HL-60 (cell line): ENCODE results near the gene CLCN4.

Experiments
- POLR2AphosphoS5 ChIP-seq: IDR thresholded peaks from 2 replicates; pipeline ENCODE4 v1.6.1; 2012; ENCODE audit warnings: low read depth
- TF ChIP-seq, protein P1 (sequence below): IDR thresholded peaks from one replicate; pipeline ENCODE4 v1.5.1; 2011; ENCODE audit warnings: low read length, control low read depth, inconsistent platforms; ENCODE audit not compliant: insufficient read depth
- TF ChIP-seq, protein P2 (sequence below): IDR thresholded peaks from 2 replicates; pipeline ENCODE4 v1.6.1; 2012; ENCODE audit warnings: low read depth; ENCODE audit not compliant: insufficient replicate concordance

DNA sequence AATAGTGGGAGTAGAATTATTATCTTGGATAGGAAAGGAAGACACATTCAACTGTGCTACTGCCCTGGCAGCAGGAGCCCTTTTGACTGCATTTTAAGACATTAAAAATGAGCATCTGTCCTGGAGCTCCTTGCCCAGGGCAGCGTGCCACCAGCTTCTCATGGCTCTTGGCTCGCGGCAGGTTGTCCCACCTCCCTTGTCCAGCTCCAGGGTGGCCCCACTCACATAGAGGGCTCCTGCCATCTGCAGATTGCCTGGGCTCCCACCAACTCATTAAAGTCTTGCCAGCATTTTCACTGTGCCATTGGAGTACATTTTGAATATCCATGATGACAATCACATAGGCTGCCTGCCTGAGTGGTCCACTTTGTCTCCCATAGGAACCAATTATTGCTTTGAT is 27.0 kb downstream of the CLCN4 start:
- TF ChIP-seq, protein P1, sequence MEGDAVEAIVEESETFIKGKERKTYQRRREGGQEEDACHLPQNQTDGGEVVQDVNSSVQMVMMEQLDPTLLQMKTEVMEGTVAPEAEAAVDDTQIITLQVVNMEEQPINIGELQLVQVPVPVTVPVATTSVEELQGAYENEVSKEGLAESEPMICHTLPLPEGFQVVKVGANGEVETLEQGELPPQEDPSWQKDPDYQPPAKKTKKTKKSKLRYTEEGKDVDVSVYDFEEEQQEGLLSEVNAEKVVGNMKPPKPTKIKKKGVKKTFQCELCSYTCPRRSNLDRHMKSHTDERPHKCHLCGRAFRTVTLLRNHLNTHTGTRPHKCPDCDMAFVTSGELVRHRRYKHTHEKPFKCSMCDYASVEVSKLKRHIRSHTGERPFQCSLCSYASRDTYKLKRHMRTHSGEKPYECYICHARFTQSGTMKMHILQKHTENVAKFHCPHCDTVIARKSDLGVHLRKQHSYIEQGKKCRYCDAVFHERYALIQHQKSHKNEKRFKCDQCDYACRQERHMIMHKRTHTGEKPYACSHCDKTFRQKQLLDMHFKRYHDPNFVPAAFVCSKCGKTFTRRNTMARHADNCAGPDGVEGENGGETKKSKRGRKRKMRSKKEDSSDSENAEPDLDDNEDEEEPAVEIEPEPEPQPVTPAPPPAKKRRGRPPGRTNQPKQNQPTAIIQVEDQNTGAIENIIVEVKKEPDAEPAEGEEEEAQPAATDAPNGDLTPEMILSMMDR: no peak
- TF ChIP-seq POLR2AphosphoS5: no peak
- TF ChIP-seq, protein P2, sequence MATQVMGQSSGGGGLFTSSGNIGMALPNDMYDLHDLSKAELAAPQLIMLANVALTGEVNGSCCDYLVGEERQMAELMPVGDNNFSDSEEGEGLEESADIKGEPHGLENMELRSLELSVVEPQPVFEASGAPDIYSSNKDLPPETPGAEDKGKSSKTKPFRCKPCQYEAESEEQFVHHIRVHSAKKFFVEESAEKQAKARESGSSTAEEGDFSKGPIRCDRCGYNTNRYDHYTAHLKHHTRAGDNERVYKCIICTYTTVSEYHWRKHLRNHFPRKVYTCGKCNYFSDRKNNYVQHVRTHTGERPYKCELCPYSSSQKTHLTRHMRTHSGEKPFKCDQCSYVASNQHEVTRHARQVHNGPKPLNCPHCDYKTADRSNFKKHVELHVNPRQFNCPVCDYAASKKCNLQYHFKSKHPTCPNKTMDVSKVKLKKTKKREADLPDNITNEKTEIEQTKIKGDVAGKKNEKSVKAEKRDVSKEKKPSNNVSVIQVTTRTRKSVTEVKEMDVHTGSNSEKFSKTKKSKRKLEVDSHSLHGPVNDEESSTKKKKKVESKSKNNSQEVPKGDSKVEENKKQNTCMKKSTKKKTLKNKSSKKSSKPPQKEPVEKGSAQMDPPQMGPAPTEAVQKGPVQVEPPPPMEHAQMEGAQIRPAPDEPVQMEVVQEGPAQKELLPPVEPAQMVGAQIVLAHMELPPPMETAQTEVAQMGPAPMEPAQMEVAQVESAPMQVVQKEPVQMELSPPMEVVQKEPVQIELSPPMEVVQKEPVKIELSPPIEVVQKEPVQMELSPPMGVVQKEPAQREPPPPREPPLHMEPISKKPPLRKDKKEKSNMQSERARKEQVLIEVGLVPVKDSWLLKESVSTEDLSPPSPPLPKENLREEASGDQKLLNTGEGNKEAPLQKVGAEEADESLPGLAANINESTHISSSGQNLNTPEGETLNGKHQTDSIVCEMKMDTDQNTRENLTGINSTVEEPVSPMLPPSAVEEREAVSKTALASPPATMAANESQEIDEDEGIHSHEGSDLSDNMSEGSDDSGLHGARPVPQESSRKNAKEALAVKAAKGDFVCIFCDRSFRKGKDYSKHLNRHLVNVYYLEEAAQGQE: no peak
